ENCODE results near the gene SP2.

DNA sequence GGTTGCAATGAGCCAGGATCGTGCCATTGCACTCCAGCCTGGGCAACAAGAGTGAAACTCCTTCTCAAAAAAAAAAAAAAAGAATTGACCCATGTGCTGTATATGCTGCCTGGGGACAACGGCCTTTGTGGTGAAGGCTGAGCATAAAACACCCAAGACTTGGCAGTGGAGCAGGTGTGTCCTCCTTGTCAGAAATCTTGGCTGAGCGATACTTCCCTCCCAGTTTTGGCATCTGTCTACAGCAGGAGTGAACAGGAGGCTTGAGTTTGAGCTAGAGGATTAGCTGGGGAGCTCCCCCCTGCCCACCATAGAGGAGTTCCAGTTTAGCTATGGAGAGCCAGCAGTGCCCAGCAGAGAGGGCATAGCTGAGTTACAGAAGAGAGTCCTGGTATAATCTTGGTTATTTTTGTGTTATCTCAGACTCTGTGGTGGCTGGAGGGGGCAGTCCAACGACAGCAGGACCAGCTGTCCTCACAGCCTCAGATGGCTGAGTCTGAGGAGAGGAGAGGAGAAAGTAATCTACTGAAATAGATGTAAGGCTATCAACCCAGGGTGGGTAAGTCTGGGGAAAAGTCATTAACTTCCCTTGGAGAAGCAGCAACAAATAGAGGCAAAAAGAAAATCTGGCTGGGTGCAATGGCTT is 18.4 kb downstream of the SP2 start:
- TF ChIP-seq, protein P1, sequence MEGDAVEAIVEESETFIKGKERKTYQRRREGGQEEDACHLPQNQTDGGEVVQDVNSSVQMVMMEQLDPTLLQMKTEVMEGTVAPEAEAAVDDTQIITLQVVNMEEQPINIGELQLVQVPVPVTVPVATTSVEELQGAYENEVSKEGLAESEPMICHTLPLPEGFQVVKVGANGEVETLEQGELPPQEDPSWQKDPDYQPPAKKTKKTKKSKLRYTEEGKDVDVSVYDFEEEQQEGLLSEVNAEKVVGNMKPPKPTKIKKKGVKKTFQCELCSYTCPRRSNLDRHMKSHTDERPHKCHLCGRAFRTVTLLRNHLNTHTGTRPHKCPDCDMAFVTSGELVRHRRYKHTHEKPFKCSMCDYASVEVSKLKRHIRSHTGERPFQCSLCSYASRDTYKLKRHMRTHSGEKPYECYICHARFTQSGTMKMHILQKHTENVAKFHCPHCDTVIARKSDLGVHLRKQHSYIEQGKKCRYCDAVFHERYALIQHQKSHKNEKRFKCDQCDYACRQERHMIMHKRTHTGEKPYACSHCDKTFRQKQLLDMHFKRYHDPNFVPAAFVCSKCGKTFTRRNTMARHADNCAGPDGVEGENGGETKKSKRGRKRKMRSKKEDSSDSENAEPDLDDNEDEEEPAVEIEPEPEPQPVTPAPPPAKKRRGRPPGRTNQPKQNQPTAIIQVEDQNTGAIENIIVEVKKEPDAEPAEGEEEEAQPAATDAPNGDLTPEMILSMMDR (IDR thresholded peaks at IDR 0.05) = no peak
- no peak for TF ChIP-seq POLR2A (IDR thresholded peaks at IDR 0.05)

All from thyroid gland (tissue), 4 donors.